LNCaP clone FGC (cell line): ENCODE data around the gene CACNA1A.
"Not testable (repeated sequence)": the region's sequence is repeated elsewhere in the genome, so short reads cannot be mapped to it uniquely, and the experiment has no call there.

Experiments
- DNase-seq: peaks from one replicate; pipeline ENCODE4 v3.0.0-alpha.2; 2011; ENCODE audit warnings: low read depth
- H3K4me3 ChIP-seq: 2 replicates; pipeline ENCODE4 v1.5.1; 2011; ENCODE audit warnings: mild to moderate bottlenecking, low read depth, low read length, control low read depth
- CTCF ChIP-seq: IDR thresholded peaks from 2 replicates; pipeline ENCODE4 v1.5.1; 2012; ENCODE audit warnings: mild to moderate bottlenecking; ENCODE audit not compliant: control insufficient read depth, insufficient read depth; ENCODE audit errors: extremely low read depth

CACNA1A gene

GRCh38 chr19:13207237-13207845 lies 298.9 kb downstream of the CACNA1A start:
- no peak for DNase-seq
- H3K4me3 ChIP-seq = no peak overlapping the region
- TF ChIP-seq CTCF = no peak

GRCh38 chr19:13206587-13206986 lies 299.7 kb downstream of the CACNA1A start:
- no peak overlapping the region for H3K4me3 ChIP-seq
- no peak for DNase-seq
- TF ChIP-seq CTCF = no peak

- DNase-seq, H3K4me3 ChIP-seq: not testable (repeated sequence)
These were observed 304.2 kb downstream of the CACNA1A start for GRCh38 chr19:13202112-13202511.

- TF ChIP-seq CTCF = no peak
- H3K4me3 ChIP-seq = no peak overlapping the region
- no peak for DNase-seq
These were observed 307.6 kb downstream of the CACNA1A start for GRCh38 chr19:13198634-13199033.

GRCh38 chr19:13195678-13196077 lies 310.6 kb downstream of the CACNA1A start:
- no peak for DNase-seq
- no peak overlapping the region for H3K4me3 ChIP-seq
- no peak for TF ChIP-seq CTCF

- H3K4me3 ChIP-seq = no peak overlapping the region
- no peak for DNase-seq
- no peak for TF ChIP-seq CTCF
These were observed 315.3 kb downstream of the CACNA1A start for GRCh38 chr19:13190781-13191540.

- DNase-seq = no peak
- H3K4me3 ChIP-seq = no peak overlapping the region
- TF ChIP-seq CTCF = no peak
These were observed 316.7 kb downstream of the CACNA1A start for GRCh38 chr19:13189600-13189999.
